Upper lobe of left lung (tissue), 6 donors: ENCODE measurements around the gene JAK3. TPM values are rescaled to one million over a fixed set of nuclear protein-coding genes. Genes with fewer than 3 reads are reported as not detected.

ENCODE experiments used
- ATAC-seq, 2 donors: fragments of 200-7000 bp; cut with Tn5 transposase; one replicate each; pipeline ENCODE4 v1.9.1; 2022; ENCODE audit warnings: mild to moderate bottlenecking in 2 of 2, moderate library complexity in 2 of 2; ENCODE audit not compliant: low FRiP score in 2 of 2
- DNase-seq, 2 donors: peaks; one replicate each; pipeline ENCODE4 v3.0.0-alpha.2; 2019 to 2020
- H3K27ac ChIP-seq, 4 donors: fragments of 200-600 bp; sonication (generic); one replicate each; pipeline ENCODE4 v1.5.1; 2016 to 2019
- H3K27me3 ChIP-seq, 4 donors: fragments of 200-600 bp; sonication (generic); one replicate each; pipeline ENCODE4 v1.5.1; 2017 to 2019
- H3K36me3 ChIP-seq, 4 donors: fragments of 200-600 bp; sonication (generic); one replicate each; pipeline ENCODE4 v1.5.1; 2016 to 2019
- H3K4me1 ChIP-seq, 4 donors: fragments of 200-600 bp; sonication (generic); one replicate each; pipeline ENCODE4 v1.5.1; 2018 to 2019
- H3K4me3 ChIP-seq, 4 donors: fragments of 200-600 bp; sonication (generic); one replicate each; pipeline ENCODE4 v1.5.1; 2017 to 2019; ENCODE audit warnings: mild to moderate bottlenecking in 2 of 4, moderate library complexity in 1 of 4
- H3K9me3 ChIP-seq, 4 donors: fragments of 200-600 bp; sonication (generic); one replicate each; pipeline ENCODE4 v1.5.1; 2018 to 2019
- EP300 ChIP-seq, 4 donors: sonication (generic); formaldehyde crosslinking; IDR thresholded peaks; one replicate each; pipeline ENCODE4 v1.5.1; 2017; ENCODE audit warnings: antibody characterized with exemption in 4 of 4, control low read depth in 2 of 4
- POLR2A ChIP-seq, 4 donors: fragments of 450-650 bp; IDR thresholded peaks; one replicate each; pipeline ENCODE4 v1.5.1; 2016 to 2017; ENCODE audit warnings: antibody characterized with exemption in 4 of 4, mild to moderate bottlenecking in 2 of 4
- POLR2AphosphoS5 ChIP-seq, 2 donors: sonication (generic); formaldehyde crosslinking; IDR thresholded peaks; one replicate each; pipeline ENCODE4 v1.5.1; 2017; ENCODE audit warnings: antibody characterized with exemption in 2 of 2
- WGBS, 2 donors: methylation state at CpG; one replicate each; pipeline ENCODE4 v1.1.5; 2017 to 2018; 5-methylcytosine and 5-hydroxymethylcytosine counted together
- total RNA-seq, 6 donors: library from RNA; depleted of rRNA in 4 of 6; stranded (reverse); fragments of >200 nt in 4 of 6; gene quantifications; one replicate each; pipeline versions ENCODE4 v1.1.0 to v1.2.1, GENCODE V29; 2016 to 2021
- TF ChIP-seq, protein P1 (sequence below), 6 experiments: fragments of 450-650 bp in 4 of 6; fragments of 200-600 bp in 2 of 6; sonication (generic) in 2 of 6; IDR thresholded peaks; one replicate each; pipeline ENCODE4 v1.5.1; 2016 to 2019; ENCODE audit warnings: antibody characterized with exemption in 6 of 6
- donor health status: DM: no; HTN: no; CAD: no; lungs with moderate emphysema.
- donor health status: DM: no; HTN: yes; CAD: no; lungs with severe emphysema.

The JAK3 gene
- total RNA-seq, 6 donors from 2014 or later, result 11.0 to 25.1 (median 12.8) TPM

DNA sequence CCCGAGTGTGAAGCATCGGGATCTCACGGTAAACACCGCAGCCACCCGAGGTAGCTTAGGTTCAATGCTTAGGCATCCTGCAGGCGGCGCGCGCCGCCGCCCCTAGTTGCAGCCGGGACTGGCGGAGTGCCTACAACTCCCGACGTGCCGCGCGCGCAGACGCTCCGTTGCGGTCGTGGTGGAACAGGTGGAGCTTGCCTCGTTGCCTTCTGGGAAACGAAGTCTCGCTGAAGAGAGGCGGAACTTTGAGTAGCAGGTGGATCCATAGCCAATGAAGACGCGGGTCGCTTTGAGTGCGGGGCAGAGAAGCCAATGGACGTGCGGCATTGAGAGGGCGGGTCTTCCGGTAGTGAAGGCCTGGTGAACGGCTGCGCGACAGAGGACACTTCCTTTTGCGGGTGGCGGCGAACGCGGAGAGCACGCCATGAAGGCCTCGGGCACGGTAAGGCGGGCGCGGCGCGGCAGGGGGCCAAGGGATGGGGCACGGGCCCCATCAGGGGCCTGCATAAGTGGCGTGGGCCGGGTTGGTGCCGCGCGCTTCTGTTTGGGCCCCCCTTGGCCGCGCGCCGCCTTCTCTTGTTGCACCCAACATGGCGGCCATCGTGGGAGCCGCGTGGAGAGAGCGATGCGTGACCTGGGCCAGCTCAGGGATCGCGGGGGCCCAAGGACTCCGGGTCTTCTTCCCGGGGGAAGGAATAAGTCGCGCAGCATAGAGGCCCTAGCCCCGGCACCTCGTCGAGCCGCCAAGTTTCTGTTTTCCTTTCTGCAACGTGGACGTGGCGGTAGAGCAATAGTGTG, 11.9 kb upstream of the JAK3 start, which contains the start of gene RPL18A:
Gene RPL18A (plus strand): TSS at position 378 of the 798 bp plus-strand sequence. CDS start 47 bp downstream, at position 425.
- 0 to 1% methylated on average over 23 to 55 of the region's 80 CpGs for WGBS, 2 donors
- TF ChIP-seq EP300 (IDR thresholded peaks at IDR 0.05) (no peak), POLR2A (IDR thresholded peaks at IDR 0.05) (peak; percentile 78 to 98 (median 92)), POLR2AphosphoS5 (IDR thresholded peaks at IDR 0.05) (peak; percentile 96 to 98)
- TF ChIP-seq, protein P1, sequence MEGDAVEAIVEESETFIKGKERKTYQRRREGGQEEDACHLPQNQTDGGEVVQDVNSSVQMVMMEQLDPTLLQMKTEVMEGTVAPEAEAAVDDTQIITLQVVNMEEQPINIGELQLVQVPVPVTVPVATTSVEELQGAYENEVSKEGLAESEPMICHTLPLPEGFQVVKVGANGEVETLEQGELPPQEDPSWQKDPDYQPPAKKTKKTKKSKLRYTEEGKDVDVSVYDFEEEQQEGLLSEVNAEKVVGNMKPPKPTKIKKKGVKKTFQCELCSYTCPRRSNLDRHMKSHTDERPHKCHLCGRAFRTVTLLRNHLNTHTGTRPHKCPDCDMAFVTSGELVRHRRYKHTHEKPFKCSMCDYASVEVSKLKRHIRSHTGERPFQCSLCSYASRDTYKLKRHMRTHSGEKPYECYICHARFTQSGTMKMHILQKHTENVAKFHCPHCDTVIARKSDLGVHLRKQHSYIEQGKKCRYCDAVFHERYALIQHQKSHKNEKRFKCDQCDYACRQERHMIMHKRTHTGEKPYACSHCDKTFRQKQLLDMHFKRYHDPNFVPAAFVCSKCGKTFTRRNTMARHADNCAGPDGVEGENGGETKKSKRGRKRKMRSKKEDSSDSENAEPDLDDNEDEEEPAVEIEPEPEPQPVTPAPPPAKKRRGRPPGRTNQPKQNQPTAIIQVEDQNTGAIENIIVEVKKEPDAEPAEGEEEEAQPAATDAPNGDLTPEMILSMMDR (IDR thresholded peaks at IDR 0.05), result peak; percentile 70 to 96 (median 89)
- H3K27ac ChIP-seq, result peak within 1 kb of the TSS; percentile 84 to 92 (median 88)
- H3K36me3 ChIP-seq, result peaks cover 20 to 36% (median 34%) of the 10 kb centered on the region in 4 donors
- no peaks in the 10 kb centered on the region for H3K27me3 ChIP-seq
- peak; percentile 99 to 100 for DNase-seq
- peaks cover 16 to 39% (median 29%) of the 10 kb centered on the region in 4 donors for H3K4me1 ChIP-seq
- peak; percentile 97 to 98 for ATAC-seq
- no peaks in the 10 kb centered on the region for H3K9me3 ChIP-seq
- peak within 1 kb of the TSS; percentile 87 to 100 (median 94) for H3K4me3 ChIP-seq

DNA sequence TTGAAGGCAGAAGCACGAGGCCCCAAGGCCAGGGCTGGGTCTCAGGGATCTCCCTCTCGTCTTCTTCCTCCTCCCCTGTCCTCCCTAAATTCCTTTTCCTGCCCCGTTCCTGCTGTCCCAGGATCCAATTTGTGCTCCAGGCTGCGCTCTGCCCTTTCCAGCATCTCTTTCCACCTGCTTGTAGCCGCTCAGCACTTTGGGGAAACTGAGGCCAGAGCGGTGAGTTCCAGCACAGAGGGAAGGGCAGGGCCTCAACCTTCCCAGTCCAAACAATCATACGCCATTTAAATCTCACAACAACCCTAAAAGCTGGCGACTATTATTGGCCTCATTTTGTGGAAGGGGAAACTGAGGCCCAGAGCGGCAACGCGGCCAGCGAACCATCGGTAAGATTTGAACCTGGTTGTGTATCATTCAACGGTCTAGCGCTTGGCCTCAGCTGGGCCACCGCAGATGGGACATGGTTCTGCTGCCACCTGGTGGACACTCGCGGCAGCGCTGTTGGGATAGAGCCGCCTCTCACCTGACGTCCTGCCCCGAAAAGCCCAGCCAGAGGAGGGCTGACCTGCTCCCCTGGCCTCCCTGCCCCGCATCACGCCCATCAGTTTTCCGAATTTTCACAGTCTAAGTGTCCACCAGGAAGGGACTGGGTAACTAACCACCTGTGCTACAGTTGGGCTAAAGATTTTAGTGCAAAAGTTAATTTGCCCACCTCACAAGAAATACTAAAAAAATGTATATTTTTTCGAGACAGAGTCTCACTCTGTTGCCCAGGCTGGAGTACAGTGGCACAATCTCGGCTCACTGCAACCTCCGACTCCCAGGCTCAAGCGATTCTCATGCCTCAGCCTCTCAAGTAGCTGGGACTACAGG, 7.7 kb upstream of the JAK3 start:
- ATAC-seq, result peak; percentile 64 to 82
- no peak overlapping the region for H3K4me3 ChIP-seq
- H3K27ac ChIP-seq, result no peak overlapping the region
- no peaks in the 10 kb centered on the region for H3K27me3 ChIP-seq
- H3K4me1 ChIP-seq, result peaks cover 5 to 20% (median 14%) of the 10 kb centered on the region in 4 donors
- H3K9me3 ChIP-seq, result no peaks in the 10 kb centered on the region
- no peaks in the 10 kb centered on the region for H3K36me3 ChIP-seq
- WGBS, 2 donors, result 15 to 36% methylated on average over 14 to 29 of the region's 29 CpGs
- TF ChIP-seq, protein P1 (IDR thresholded peaks at IDR 0.05), result peak; percentile 94 to 98 (median 96)
- TF ChIP-seq EP300 (IDR thresholded peaks at IDR 0.05) (no peak), POLR2A (IDR thresholded peaks at IDR 0.05) (no peak)
- peak; percentile 89 to 95 for DNase-seq

GRCh38 chr19:17854061-17854460, 6.3 kb upstream of the JAK3 start:
- DNase-seq (no peak), ATAC-seq (no peak)
- Histone ChIP-seq H3K4me1 (peaks cover 1 to 15% (median 12%) of the 10 kb centered on the region in 4 donors), H3K9me3 (no peaks in the 10 kb centered on the region), H3K4me3 (no peak overlapping the region), H3K27me3 (no peaks in the 10 kb centered on the region), H3K36me3 (no peaks in the 10 kb centered on the region), H3K27ac (no peak overlapping the region)
- TF ChIP-seq POLR2A (IDR thresholded peaks at IDR 0.05) (no peak), EP300 (IDR thresholded peaks at IDR 0.05) (no peak), POLR2AphosphoS5 (IDR thresholded peaks at IDR 0.05) (no peak)
- TF ChIP-seq, protein P1 (IDR thresholded peaks at IDR 0.05), result no peak
- 80 to 84% methylated on average over 6 of the region's 6 CpGs for WGBS, 2 donors

- no peaks in the 10 kb centered on the region for H3K36me3 ChIP-seq
- H3K27me3 ChIP-seq, result no peaks in the 10 kb centered on the region
- no peak overlapping the region for H3K4me3 ChIP-seq
- peak overlapping the region; percentile 87 to 95 (median 94) for H3K27ac ChIP-seq
- 81 to 82% methylated on average over 14 of the region's 14 CpGs for WGBS, 2 donors
- no peak for DNase-seq
- TF ChIP-seq POLR2A (IDR thresholded peaks at IDR 0.05) (no peak), POLR2AphosphoS5 (IDR thresholded peaks at IDR 0.05) (no peak)
- TF ChIP-seq, protein P1 (IDR thresholded peaks at IDR 0.05), result no peak
- ATAC-seq, result no peak
- no peaks in the 10 kb centered on the region for H3K9me3 ChIP-seq
- H3K4me1 ChIP-seq, result peaks cover 22 to 32% (median 25%) of the 10 kb centered on the region in 4 donors
Observed at GRCh38 chr19:17848595-17849292, 962 bp upstream of the JAK3 start.
